ENCODE data around the gene SMYD4.

The SMYD4 gene

GRCh38 chr17:1762233-1762900 is 67.3 kb downstream of the SMYD4 start:
- peak; percentile 55 for DNase-seq (ENCODE audit: low read depth, low spot score)

GRCh38 chr17:1759529-1759928 is 70.2 kb downstream of the SMYD4 start:
- H3K4me3 ChIP-seq (ENCODE audit: low read depth, low read length): no peak overlapping the region
- TF ChIP-seq CTCF (IDR thresholded peaks at IDR 0.05; ENCODE audit: low read depth, low read length): no peak
- no peak for DNase-seq (ENCODE audit: low read depth, low spot score)
- in situ Hi-C loops (cut with HindIII; ENCODE audit: low sequenced_read_pairs): no loop called here

More at GRCh38 chr17:1762233-1762900, 67.3 kb downstream of the SMYD4 start:
- in situ Hi-C loops (cut with HindIII; ENCODE audit: low sequenced_read_pairs): no loop called here
- peak overlapping the region; percentile 60 for H3K4me3 ChIP-seq (ENCODE audit: low read depth, low read length)
- no peak for TF ChIP-seq CTCF (IDR thresholded peaks at IDR 0.05; ENCODE audit: low read depth, low read length)

- no peak for TF ChIP-seq CTCF (IDR thresholded peaks at IDR 0.05; ENCODE audit: low read depth, low read length)
- no peak for DNase-seq (ENCODE audit: low read depth, low spot score)
- in situ Hi-C loops (cut with HindIII; ENCODE audit: low sequenced_read_pairs): no loop called here
- no peak overlapping the region for H3K4me3 ChIP-seq (ENCODE audit: low read depth, low read length)
Observed at GRCh38 chr17:1758807-1759206, 70.9 kb downstream of the SMYD4 start.

DNA sequence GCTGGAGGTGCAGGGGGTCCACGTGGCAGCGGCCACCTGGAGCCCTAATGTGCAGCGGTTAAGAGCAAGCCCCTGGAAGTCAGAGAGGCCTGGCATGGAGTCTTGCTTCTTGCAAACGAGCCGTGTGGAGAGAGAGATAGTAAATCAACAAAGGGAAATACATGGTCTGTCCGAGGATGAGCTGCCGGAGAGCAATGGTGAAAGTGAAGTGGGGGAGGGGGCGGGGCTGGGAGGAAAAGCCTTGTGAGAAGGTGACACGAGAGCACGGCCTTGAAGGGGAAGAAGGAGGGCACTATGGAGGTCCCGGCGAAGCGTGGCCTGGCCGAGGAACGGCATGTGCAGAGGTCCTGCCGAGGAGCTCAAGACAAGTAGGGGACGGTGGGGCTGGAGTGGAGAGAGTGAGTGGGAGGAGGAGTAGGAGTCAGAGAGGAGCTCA is 73.9 kb downstream of the SMYD4 start:
- no peak overlapping the region for H3K4me3 ChIP-seq (ENCODE audit: low read depth, low read length)
- in situ Hi-C loops (cut with HindIII; ENCODE audit: low sequenced_read_pairs): no loop called here
- no peak for DNase-seq (ENCODE audit: low read depth, low spot score)
- TF ChIP-seq CTCF (IDR thresholded peaks at IDR 0.05; ENCODE audit: low read depth, low read length): no peak

DNA sequence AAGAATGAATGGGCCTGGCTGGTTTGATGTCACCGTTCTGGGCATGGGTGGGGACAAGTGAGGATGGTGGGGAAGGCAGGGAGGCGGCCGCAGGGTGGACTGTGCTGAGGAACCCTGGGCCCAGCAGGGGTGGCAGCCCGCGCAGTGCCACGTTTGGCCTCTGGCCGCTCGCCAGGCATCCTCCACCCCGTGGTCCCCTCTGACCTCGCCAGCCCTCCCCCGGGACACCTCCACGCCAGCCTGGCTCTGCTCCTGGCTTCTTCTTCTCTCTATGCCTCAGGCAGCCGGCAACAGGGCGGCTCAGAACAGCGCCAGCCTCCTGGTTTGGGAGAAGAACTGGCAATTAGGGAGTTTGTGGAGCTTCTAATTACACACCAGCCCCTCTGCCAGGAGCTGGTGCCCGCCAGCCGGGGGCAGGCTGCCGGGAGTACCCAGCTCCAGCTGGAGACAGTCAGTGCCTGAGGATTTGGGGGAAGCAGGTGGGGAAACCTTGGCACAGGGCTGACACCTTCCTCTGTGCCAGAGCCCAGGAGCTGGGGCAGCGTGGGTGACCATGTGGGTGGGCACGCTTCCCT is 74.4 kb downstream of the SMYD4 start:
- in situ Hi-C loops (cut with HindIII; ENCODE audit: low sequenced_read_pairs): no loop called here
- no peak for DNase-seq (ENCODE audit: low read depth, low spot score)
- no peak overlapping the region for H3K4me3 ChIP-seq (ENCODE audit: low read depth, low read length)
- TF ChIP-seq CTCF (IDR thresholded peaks at IDR 0.05; ENCODE audit: low read depth, low read length): no peak

- in situ Hi-C loops (cut with HindIII; ENCODE audit: low sequenced_read_pairs): no loop called here
- DNase-seq (ENCODE audit: low read depth, low spot score): no peak
- H3K4me3 ChIP-seq (ENCODE audit: low read depth, low read length): no peak overlapping the region
- TF ChIP-seq CTCF (IDR thresholded peaks at IDR 0.05; ENCODE audit: low read depth, low read length): no peak
Observed at GRCh38 chr17:1754430-1755112, 75.1 kb downstream of the SMYD4 start.

Measured in astrocyte of the spinal cord (primary cell).